ENCODE results near the gene ABCB8. TPM values are rescaled to one million over a fixed set of nuclear protein-coding genes. Genes with fewer than 3 reads are reported as not detected.

The ABCB8 gene
- total and polyA plus RNA-seq, 2 donors (not counting 3 experiments of a cell fraction or from before 2014, with no cell fraction given) = 38.0 to 46.3 TPM

GRCh38 chr7:150986099-150986512, 42.1 kb upstream of the ABCB8 start:
- ChIA-PET POLR2A (no interaction called here), CTCF (interaction anchor here (0.7 to 3.9 kb wide), 26 partner anchors 8 to 241 kb away, joined by 3 to 54 read pairs (median 4); partner anchors contain the start of gene ABCF2)
- dilution Hi-C loops (cut with MboI; ENCODE audit: extremely low pct_ligation_motif_present, low sequenced_read_pairs) (no loop called here), intact Hi-C loops (cut with micrococcal nuclease) (loop anchor here (1.0 to 10.0 kb wide), 4 partner anchors 11 to 699 kb away; partner anchors contain the start of gene GIMAP4)
- H4K20me1 ChIP-seq (replicated peaks; ENCODE audit: control insufficient read depth, extremely low read depth, insufficient read depth, low read length) = no peaks in the 10 kb centered on the region
- H3K27me3 ChIP-seq (ENCODE audit: control insufficient read depth in 2 of 2, insufficient read depth in 2 of 2, low read length in 2 of 2) = peaks cover 14 to 19% of the 10 kb centered on the region in 2 experiments
- H2AFZ ChIP-seq (ENCODE audit: low read depth, low read length) = no peak overlapping the region
- FAIRE-seq = peak; percentile 86
- H3K9me3 ChIP-seq (replicated peaks; ENCODE audit: control insufficient read depth, insufficient read depth, low read length) = no peaks in the 10 kb centered on the region
- H3K9me1 ChIP-seq (replicated peaks; ENCODE audit: control insufficient read depth, extremely low read depth, insufficient read depth, low read length) = no peaks in the 10 kb centered on the region
- no peaks in the 10 kb centered on the region for H3K36me3 ChIP-seq (ENCODE audit: control insufficient read depth in 2 of 2, extremely low read depth in 1 of 2, insufficient read depth in 2 of 2, low read length in 2 of 2)
- H3K4me3 ChIP-seq (replicated peaks in 1 of 3; ENCODE audit: insufficient read depth in 1 of 3, low read depth in 1 of 3, low read length in 3 of 3) = no peak overlapping the region
- TF ChIP-seq CTCF (IDR thresholded peaks at IDR 0.05; ENCODE audit: extremely low read depth in 1 of 2, insufficient read depth in 1 of 2, low read depth in 1 of 2, low read length in 2 of 2) = peak; percentile 65 to 88
- no peak for TF ChIP-seq GATA2 (IDR thresholded peaks at IDR 0.05; ENCODE audit: insufficient read depth, insufficient read length, low read depth, low read length)
- no peak overlapping the region for H3K9ac ChIP-seq (replicated peaks; ENCODE audit: extremely low read depth, insufficient read depth, low read length)
- peak; percentile 57 for DNase-seq (ENCODE audit: low read depth, low spot score)
- no peak overlapping the region for H3K27ac ChIP-seq (ENCODE audit: insufficient read depth, low read depth, low read length)
- peaks cover 13% of the 10 kb centered on the region for H3K4me1 ChIP-seq (ENCODE audit: control insufficient read depth, extremely low read depth, insufficient read depth, low read length)
- no TSS peak for BruUV-seq (replicated peaks)
- no peak overlapping the region for H3K4me2 ChIP-seq (ENCODE audit: insufficient read depth, low read length)
- no peaks in the 10 kb centered on the region for H3K79me2 ChIP-seq (ENCODE audit: control insufficient read depth, insufficient read depth, low read length)

DNA sequence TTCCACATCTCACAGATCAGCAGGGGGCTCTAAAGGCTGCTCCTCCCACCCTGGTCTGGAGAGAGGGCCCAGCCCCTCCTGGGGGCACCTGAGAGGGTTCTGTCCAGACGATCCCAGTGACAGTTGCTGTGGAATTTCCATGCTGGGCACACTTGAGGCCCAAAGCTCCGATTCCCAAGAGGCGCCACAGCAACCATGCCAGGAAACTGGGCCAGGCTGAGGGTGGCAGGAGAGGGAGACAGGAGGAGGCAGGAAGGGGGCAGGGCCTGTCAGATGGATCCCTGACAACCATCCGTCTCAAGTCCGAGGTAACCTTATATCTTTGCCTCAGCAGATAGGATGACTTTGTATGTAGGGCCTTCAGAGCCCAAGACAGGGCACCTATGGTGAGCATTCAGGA, 41.7 kb upstream of the ABCB8 start:
- Histone ChIP-seq H3K4me2 (ENCODE audit: insufficient read depth, low read length) (no peak overlapping the region), H3K27ac (ENCODE audit: insufficient read depth, low read depth, low read length) (no peak overlapping the region), H3K9me1 (replicated peaks; ENCODE audit: control insufficient read depth, extremely low read depth, insufficient read depth, low read length) (no peaks in the 10 kb centered on the region), H3K9ac (replicated peaks; ENCODE audit: extremely low read depth, insufficient read depth, low read length) (no peak overlapping the region), H3K9me3 (replicated peaks; ENCODE audit: control insufficient read depth, insufficient read depth, low read length) (peaks cover 2% of the 10 kb centered on the region), H3K4me3 (replicated peaks in 1 of 3; ENCODE audit: insufficient read depth in 1 of 3, low read depth in 1 of 3, low read length in 3 of 3) (no peak overlapping the region), H3K27me3 (ENCODE audit: control insufficient read depth in 2 of 2, insufficient read depth in 2 of 2, low read length in 2 of 2) (peaks cover 10 to 14% of the 10 kb centered on the region in 2 experiments), H2AFZ (ENCODE audit: low read depth, low read length) (no peak overlapping the region), H3K4me1 (ENCODE audit: control insufficient read depth, extremely low read depth, insufficient read depth, low read length) (peaks cover 13% of the 10 kb centered on the region), H3K36me3 (ENCODE audit: control insufficient read depth in 2 of 2, extremely low read depth in 1 of 2, insufficient read depth in 2 of 2, low read length in 2 of 2) (no peaks in the 10 kb centered on the region), H4K20me1 (replicated peaks; ENCODE audit: control insufficient read depth, extremely low read depth, insufficient read depth, low read length) (no peaks in the 10 kb centered on the region), H3K79me2 (ENCODE audit: control insufficient read depth, insufficient read depth, low read length) (no peaks in the 10 kb centered on the region)
- no peak for TF ChIP-seq CTCF (IDR thresholded peaks at IDR 0.05; ENCODE audit: extremely low read depth in 1 of 2, insufficient read depth in 1 of 2, low read depth in 1 of 2, low read length in 2 of 2)
- no peak for TF ChIP-seq POLR2AphosphoS5 (IDR thresholded peaks at IDR 0.05; ENCODE audit: insufficient read depth, low read depth, low read length)
- TF ChIP-seq POLR2A (IDR thresholded peaks at IDR 0.05; ENCODE audit: low read depth, low read length) = no peak
- TF ChIP-seq GATA2 (IDR thresholded peaks at IDR 0.05; ENCODE audit: insufficient read depth, insufficient read length, low read depth, low read length) = no peak
- TF ChIP-seq FOS (IDR thresholded peaks at IDR 0.05; ENCODE audit: borderline replicate concordance, insufficient read depth, low read length) = no peak
- TF ChIP-seq MYC (IDR thresholded peaks at IDR 0.05; ENCODE audit: low read depth, low read length) = no peak
- TF ChIP-seq, protein P1, sequence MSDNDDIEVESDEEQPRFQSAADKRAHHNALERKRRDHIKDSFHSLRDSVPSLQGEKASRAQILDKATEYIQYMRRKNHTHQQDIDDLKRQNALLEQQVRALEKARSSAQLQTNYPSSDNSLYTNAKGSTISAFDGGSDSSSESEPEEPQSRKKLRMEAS (IDR thresholded peaks at IDR 0.05; ENCODE audit: insufficient read depth, insufficient read length) = no peak
- TF ChIP-seq EZH2 (IDR thresholded peaks at IDR 0.05; ENCODE audit: borderline replicate concordance, low read depth, low read length, severe bottlenecking) = no peak
- TF ChIP-seq JUN (IDR thresholded peaks at IDR 0.05; ENCODE audit: borderline replicate concordance, insufficient read depth, insufficient read length, low read depth) = no peak
- FAIRE-seq (no peak), DNase-seq (ENCODE audit: low read depth, low spot score) (no peak)
- dilution Hi-C loops (cut with MboI; ENCODE audit: extremely low pct_ligation_motif_present, low sequenced_read_pairs) = no loop called here
- no TSS peak for BruUV-seq (replicated peaks)
- intact Hi-C loops (cut with micrococcal nuclease) = loop anchor here (1.0 to 10.0 kb wide), 4 partner anchors 11 to 699 kb away; partner anchors contain the start of gene GIMAP4
- POLR2A ChIA-PET = interaction anchor here (0.7 kb wide), 1 partner anchor 126 kb away, joined by 8 read pairs; no protein-coding TSS in a partner anchor
- CTCF ChIA-PET = interaction anchor here (0.9 to 3.9 kb wide), 24 partner anchors 8 to 240 kb away, joined by 3 to 54 read pairs (median 6); partner anchors contain the start of gene ABCF2

Measured in endothelial cell of umbilical vein (primary cell).